Left hindlimb (tissue), 1 donor: Measurements from ENCODE around the gene POLA2.

ENCODE experiments used
- DNase-seq: peaks from one replicate; pipeline ENCODE4 v3.0.0-alpha.2; 2018

POLA2 gene

DNA sequence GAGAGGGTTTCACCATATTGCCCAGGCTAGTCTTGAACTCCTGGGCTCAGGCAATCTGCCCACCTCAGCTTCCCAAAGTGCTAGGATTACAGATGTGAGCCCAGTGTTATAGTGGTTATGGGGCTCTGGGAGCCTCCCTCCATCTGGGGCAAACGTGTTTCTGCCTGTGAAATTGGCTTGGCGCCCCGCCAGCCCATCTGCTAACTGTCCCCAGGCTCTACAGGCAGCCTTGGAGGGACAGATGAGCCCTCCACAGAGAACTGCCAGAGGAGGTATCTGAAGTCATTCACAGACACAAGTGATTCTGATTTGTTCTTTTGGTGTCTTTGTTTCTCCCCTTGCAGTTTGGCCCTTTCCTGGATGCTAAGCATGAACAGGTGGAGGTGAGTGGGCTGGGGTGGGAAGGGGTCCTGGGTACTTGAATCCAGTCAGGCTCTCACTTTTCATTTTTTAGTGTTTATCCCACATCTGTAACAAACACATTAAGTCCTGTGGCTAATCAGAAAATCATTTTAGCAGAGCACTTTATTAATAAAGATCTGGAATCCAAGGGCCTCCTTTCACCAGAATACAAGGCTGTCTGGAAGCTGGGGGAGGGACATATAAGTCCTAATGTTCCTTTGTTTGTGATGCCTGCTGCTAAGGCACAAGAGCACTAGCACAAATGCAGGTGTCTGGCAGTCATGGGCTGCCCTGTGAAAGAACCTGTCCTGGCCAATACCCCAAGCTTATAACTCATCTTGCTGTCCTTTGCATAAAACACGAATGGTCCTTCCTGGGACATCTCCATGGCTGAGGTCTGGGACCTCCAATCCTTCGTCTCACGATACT is 27.2 kb downstream of the POLA2 start:
- peak; percentile 67 for DNase-seq

- DNase-seq, result peak; percentile 93
Measured at GRCh38 chr11:65290448-65291165, 28.8 kb downstream of the POLA2 start.

DNA sequence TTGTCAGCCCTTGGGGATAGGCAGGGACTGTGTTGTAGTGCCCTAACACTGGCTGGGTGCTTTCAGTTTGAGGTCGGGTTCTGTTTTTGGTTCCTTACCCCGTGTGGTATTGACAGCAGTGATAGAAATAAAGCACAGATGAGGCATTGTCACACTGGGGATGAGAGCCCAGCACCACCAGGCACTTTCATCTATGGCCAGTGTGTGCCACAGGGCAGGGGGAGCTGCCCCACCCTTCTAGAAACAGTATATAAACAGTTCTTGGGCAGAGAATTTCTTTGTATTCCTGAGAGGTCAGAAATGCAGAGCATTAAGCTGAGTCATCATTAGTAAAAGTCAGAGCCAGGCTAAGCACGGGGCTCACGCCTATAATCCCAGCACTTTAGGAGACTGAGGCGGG is 29.9 kb downstream of the POLA2 start:
- DNase-seq, result no peak

- DNase-seq, result no peak
Measured at GRCh38 chr11:65292890-65293289, 31.1 kb downstream of the POLA2 start.

DNA sequence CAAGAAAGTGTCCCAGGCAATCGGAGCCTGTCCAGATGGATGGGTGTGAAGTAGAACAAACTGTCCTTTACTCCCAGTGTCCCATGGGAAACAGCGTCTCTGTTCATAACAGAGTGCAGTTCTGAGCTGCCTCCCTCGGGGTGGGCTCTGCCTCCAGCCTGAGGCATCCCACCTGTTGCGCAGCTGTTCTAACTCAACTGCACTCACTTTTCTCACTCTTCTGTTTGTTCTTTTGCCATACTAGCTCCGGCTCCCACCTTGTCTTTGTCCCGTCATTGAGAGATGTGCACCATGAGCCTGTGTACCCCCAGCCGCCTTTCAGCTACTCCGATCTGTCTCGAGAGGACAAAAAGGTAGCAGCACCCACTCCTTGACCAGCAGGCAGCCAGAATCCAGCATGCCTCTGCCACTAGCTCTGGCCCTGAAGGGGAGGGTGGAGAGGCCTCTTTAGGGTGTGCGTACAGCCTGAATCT is 32.2 kb downstream of the POLA2 start:
- DNase-seq, result no peak

DNA sequence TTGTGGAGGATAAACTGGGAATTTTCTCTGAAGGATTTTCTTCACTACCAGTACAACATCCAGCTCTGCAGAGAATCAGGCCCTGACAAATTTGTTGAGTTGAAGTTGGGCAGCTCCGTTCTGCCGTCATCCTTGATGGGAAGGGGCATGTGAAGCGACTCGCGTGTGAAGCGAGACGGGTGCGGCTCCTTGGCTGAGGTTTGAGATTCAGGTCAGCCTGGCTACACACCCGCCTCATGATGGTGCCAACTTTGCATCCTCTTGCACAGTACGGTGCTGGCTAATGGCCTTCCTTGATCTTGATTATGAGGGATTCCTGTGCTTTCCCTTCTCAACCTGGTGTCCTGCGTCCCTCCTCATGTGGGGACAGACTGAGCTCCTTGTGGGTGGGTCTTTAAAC is 33.2 kb downstream of the POLA2 start:
- DNase-seq, result no peak

- no peak for DNase-seq
Measured at GRCh38 chr11:65295571-65296341, 34.0 kb downstream of the POLA2 start.

GRCh38 chr11:65297026-65297672 is 35.4 kb downstream of the POLA2 start:
- DNase-seq, result no peak

GRCh38 chr11:65298131-65298535 is 36.4 kb downstream of the POLA2 start:
- DNase-seq, result peak; percentile 87

DNA sequence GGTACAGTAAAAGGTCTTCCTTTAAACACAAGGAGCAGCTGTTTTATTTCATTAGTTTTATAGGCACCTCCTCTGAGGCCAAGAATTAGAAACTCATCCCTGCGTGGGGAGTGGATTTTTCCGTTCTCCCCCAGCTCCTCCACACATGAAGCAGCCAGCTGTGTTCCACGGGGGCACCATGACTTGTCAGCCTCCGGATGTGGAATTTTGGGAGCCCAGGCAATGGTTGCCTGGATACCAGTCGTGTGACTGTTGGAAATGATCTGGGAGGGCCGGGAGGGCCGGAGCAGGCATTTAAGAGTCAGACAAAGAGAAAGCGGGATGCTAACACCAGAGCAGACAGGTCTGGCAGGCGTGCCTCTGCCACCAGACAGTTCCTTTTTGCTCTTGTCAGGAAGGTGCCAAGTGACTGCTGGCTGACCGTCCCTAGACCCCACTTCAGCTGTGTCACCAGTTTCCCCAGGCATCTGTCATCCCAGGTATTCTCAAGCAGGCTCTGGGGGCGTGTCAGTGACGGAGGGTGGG is 37.0 kb downstream of the POLA2 start:
- peak; percentile 85 for DNase-seq

GRCh38 chr11:65300621-65301275 is 39.0 kb downstream of the POLA2 start:
- DNase-seq, result no peak

DNA sequence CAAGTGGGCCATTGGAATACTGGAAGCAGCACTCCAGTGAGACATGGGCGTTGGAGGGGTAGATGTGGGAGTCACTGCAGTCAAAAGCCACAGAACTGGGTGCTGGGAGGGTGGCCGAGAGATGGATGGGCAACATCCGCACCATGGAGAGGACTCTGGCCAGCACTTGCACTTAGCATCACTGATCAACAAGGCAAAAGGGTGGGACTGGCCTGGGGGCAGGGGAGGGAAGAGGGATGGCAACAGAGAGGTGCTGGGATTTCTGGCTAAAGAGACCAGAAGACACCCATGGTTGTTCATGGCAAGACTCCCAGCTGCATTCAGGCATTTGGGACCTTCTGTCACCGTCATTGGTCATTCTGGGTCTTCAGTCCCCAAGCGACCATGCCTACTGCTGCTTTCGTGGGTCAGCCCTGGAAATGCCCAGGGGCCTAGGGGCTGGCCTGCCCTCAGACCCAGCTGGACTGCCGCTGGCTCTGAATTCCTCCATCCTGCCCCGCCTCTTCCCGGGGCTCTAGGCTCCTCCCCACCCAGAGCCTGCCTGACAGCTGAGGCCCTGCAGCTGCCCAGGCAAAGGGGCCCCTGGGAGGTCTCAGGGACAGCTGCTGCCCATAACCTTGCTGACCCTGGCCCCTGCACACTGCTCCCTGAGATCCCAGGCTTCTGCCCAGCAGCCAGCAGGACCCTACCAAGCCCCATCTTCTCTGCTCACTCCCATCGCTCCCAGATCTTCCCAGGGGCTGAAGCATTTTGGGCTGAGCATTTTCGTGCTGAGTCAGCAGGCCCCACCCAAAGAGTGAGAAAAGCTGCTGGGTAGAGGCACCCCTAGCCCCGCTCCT is 39.9 kb downstream of the POLA2 start:
- peak; percentile 80 for DNase-seq

- no peak for DNase-seq
Measured at GRCh38 chr11:65303555-65303954, 41.8 kb downstream of the POLA2 start.

DNA sequence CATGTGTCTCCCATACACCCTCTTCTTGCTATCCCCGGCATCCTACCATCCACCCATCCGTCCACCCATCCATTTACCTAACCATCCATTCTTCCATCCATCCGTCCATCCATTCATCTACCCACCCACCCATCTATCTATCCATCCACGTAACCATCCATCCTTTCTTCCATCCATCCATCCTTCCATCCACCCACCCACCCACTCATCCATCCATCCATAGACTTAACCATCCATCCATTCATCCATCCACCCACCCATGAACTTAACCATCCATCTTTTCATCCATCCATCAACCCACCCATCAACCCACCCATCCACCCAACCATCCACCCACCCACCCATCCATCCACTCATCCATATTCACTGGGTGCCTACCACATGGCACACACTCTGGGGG is 42.3 kb downstream of the POLA2 start:
- no peak for DNase-seq

GRCh38 chr11:65304613-65305012 is 42.9 kb downstream of the POLA2 start:
- no peak for DNase-seq

DNA sequence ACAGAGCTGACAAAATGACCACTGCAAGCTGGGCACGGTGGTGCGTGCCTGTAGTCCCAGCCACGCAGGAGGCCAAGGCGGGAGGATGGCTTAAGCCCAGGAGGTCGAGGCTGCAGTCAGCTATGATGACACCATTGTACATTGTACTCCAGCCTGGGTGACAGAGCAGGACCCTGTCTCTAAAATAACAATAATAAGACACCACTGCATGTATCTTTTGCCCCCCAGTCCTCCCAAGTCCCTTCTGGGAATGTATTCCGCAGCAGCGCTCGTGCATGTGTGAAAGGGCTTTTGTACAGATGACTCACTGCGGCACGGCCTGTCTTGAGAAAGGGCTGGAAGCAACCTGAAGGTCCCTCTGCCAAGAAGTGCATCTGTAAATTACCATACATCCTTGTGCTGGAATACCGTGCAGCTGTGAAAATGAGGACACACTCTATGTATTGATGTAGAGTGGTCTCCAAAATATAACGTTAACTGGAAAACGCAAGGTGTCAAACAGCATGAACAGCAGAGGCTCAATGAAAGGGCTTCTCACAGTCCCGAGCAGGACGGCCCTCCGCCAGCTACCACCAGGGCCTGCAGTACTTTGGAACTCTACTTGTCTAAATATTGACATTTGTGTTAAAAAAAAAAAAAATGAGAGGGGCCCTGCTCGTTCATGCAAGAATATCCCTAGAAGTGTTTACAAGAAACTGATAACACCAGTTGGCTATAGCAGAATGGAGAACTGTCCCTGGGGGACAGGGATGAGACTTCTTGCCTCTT is 43.9 kb downstream of the POLA2 start:
- DNase-seq, result peak; percentile 66

GRCh38 chr11:65307298-65308229 is 45.8 kb downstream of the POLA2 start:
- no peak for DNase-seq

GRCh38 chr11:65308281-65308891 is 46.6 kb downstream of the POLA2 start:
- no peak for DNase-seq

GRCh38 chr11:65309006-65309405 is 47.2 kb downstream of the POLA2 start:
- no peak for DNase-seq
